Left ventricle myocardium inferior (tissue), 1 donor: ENCODE data around the gene ARHGEF10L. TPM values are rescaled to one million over a fixed set of nuclear protein-coding genes. Genes with fewer than 3 reads are reported as not detected.
"Not testable (repeated sequence)": the region's sequence is repeated elsewhere in the genome, so short reads cannot be mapped to it uniquely, and the experiment has no call there.

ENCODE experiments used
- DNase-seq: peaks from one replicate; pipeline ENCODE4 v3.0.0-alpha.2; 2020
- H3K27ac ChIP-seq: fragments of 200-600 bp; replicated peaks from 2 replicates; pipeline ENCODE4 v1.8.0; 2021
- H3K27me3 ChIP-seq: fragments of 200-600 bp; 2 replicates; pipeline ENCODE4 v1.8.0; 2021; ENCODE audit warnings: low read depth
- H3K36me3 ChIP-seq: fragments of 200-600 bp; 2 replicates; pipeline ENCODE4 v1.8.0; 2021
- H3K4me1 ChIP-seq: fragments of 200-600 bp; 2 replicates; pipeline ENCODE4 v1.8.0; 2021
- H3K4me3 ChIP-seq: fragments of 200-600 bp; 2 replicates; pipeline ENCODE4 v1.8.0; 2021; ENCODE audit warnings: mild to moderate bottlenecking, moderate library complexity
- H3K9me3 ChIP-seq: fragments of 200-600 bp; replicated peaks from 2 replicates; pipeline ENCODE4 v1.8.0; 2021
- CTCF ChIP-seq: fragments of 200-600 bp; IDR thresholded peaks from 2 replicates; pipeline ENCODE4 v1.8.0; 2021; ENCODE audit warnings: antibody characterized with exemption, mild to moderate bottlenecking, borderline replicate concordance
- intact Hi-C: fragments of 100-400 bp; cut with micrococcal nuclease; formaldehyde crosslinking; loops from one replicate; pipeline ENCODE4 v1.11.0; 2022
- total RNA-seq: library from RNA; stranded (reverse); fragmentation: NEBNext Ultra II Directional; extraction: Animal tissue kit (Norgen Biotek cat#: 25700); gene quantifications from one replicate; pipeline ENCODE4 v1.2.1, GENCODE V29; 2021
- donor health status: DM: no; HTN: yes; CAD: no; lungs with severe emphysema.

ARHGEF10L gene
- total RNA-seq, 1 donor from 2014 or later = 59.1 TPM

GRCh38 chr1:17624611-17625233 lies 85.2 kb downstream of the ARHGEF10L start:
- TF ChIP-seq CTCF = no peak
- no peaks in the 10 kb centered on the region for H3K9me3 ChIP-seq
- peak overlapping the region; percentile 82 for H3K27ac ChIP-seq
- H3K4me1 ChIP-seq = peaks cover 53% of the 10 kb centered on the region
- peak; percentile 74 for DNase-seq
- intact Hi-C loops = no loop called here
- H3K4me3 ChIP-seq = no peak overlapping the region
- H3K36me3 ChIP-seq = peaks cover 70% of the 10 kb centered on the region
- no peaks in the 10 kb centered on the region for H3K27me3 ChIP-seq

GRCh38 chr1:17627239-17628052 lies 87.9 kb downstream of the ARHGEF10L start:
- Histone ChIP-seq H3K36me3 (peaks cover 68% of the 10 kb centered on the region), H3K27ac (no peak overlapping the region), H3K27me3 (no peaks in the 10 kb centered on the region), H3K9me3 (no peaks in the 10 kb centered on the region), H3K4me1 (peaks cover 52% of the 10 kb centered on the region), H3K4me3 (no peak overlapping the region)
- no peak for DNase-seq
- TF ChIP-seq CTCF = no peak
- intact Hi-C loops = no loop called here

- DNase-seq, intact Hi-C loops, H3K9me3 ChIP-seq, H3K27me3 ChIP-seq, H3K4me3 ChIP-seq: not testable (repeated sequence)
- Histone ChIP-seq H3K4me1 (peaks cover 36% of the 10 kb centered on the region), H3K27ac (peak overlapping the region; percentile 73), H3K36me3 (peaks cover 68% of the 10 kb centered on the region)
These were observed 89.5 kb downstream of the ARHGEF10L start for GRCh38 chr1:17629046-17629445.

GRCh38 chr1:17629460-17629859 lies 90.0 kb downstream of the ARHGEF10L start:
- Histone ChIP-seq H3K27ac (peak overlapping the region; percentile 73), H3K4me3 (no peak overlapping the region), H3K4me1 (peaks cover 32% of the 10 kb centered on the region), H3K36me3 (peaks cover 69% of the 10 kb centered on the region), H3K27me3 (no peaks in the 10 kb centered on the region), H3K9me3 (no peaks in the 10 kb centered on the region)
- peak; percentile 23 for TF ChIP-seq CTCF
- no peak for DNase-seq
- intact Hi-C loops = no loop called here

GRCh38 chr1:17630048-17630830 lies 90.7 kb downstream of the ARHGEF10L start:
- no peak for TF ChIP-seq CTCF
- H3K4me1 ChIP-seq = peaks cover 24% of the 10 kb centered on the region
- H3K36me3 ChIP-seq = peaks cover 77% of the 10 kb centered on the region
- no peak overlapping the region for H3K4me3 ChIP-seq
- DNase-seq = peak; percentile 61
- H3K9me3 ChIP-seq = no peaks in the 10 kb centered on the region
- peak overlapping the region; percentile 73 for H3K27ac ChIP-seq
- H3K27me3 ChIP-seq = no peaks in the 10 kb centered on the region
- intact Hi-C loops = no loop called here
